Measurements from ENCODE around the gene PCCA.
"Not testable (repeated sequence)": the region's sequence is repeated elsewhere in the genome, so short reads cannot be mapped to it uniquely, and the experiment has no call there.

Gene PCCA

DNA sequence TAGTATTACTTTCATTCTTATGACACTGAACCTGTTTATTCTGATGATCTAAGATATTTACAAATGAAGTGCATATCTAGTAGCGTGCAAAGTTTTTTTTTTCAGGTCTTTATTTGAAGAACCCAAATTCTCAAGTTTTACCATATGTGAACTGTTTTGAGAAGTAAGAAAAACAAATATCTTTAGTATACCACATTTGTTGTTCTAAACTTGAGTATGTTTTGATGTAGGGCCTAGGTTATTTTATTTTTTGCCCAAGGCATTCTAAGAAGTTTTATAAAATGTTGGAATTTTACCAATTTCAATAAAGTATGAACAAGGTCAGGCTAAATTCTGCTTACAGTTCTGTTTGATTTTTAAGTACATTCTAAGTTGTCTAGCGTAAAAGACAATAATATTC lies 213.5 kb downstream of the PCCA start:
- Histone ChIP-seq H3K79me2 (ENCODE audit: control insufficient read depth, insufficient read depth, low read length, unreplicated experiment) (no peaks in the 10 kb centered on the region), H3K4me3 (ENCODE audit: low read depth, low read length) (no peak overlapping the region), H3K4me1 (ENCODE audit: control insufficient read depth, insufficient read depth, low read length, unreplicated experiment) (no peaks in the 10 kb centered on the region), H3K36me3 (ENCODE audit: insufficient read depth, low read length) (no peaks in the 10 kb centered on the region), H2AFZ (ENCODE audit: low read length, unreplicated experiment) (no peak overlapping the region), H3K27ac (ENCODE audit: low read depth, low read length) (no peak overlapping the region), H3K27me3 (ENCODE audit: insufficient read depth, low read length) (no peaks in the 10 kb centered on the region)

DNA sequence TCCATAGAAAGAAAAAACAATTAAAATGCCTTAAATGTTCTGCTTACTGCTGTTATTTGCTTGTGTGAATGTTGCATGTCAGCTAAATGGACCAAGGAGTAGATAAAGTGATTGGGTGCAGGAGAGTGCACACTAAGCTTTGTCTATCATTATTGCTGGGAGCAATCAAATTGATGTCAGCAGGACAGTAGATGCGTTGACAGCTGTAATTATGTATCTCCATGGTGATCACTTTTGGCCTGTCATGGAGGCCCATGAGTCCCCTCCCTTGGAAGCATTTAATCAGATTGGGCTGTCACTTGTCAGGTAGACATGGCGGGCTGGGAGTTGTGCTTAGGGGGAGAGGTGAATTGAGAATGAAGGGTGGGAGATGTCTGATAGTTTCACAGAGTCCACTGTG lies 215.3 kb downstream of the PCCA start:
- no peak overlapping the region for H3K27ac ChIP-seq (ENCODE audit: low read depth, low read length)
- H3K4me1 ChIP-seq (ENCODE audit: control insufficient read depth, insufficient read depth, low read length, unreplicated experiment) = no peaks in the 10 kb centered on the region
- no peak overlapping the region for H2AFZ ChIP-seq (ENCODE audit: low read length, unreplicated experiment)
- no peaks in the 10 kb centered on the region for H3K36me3 ChIP-seq (ENCODE audit: insufficient read depth, low read length)
- H3K4me3 ChIP-seq (ENCODE audit: low read depth, low read length) = no peak overlapping the region
- H3K27me3 ChIP-seq (ENCODE audit: insufficient read depth, low read length) = no peaks in the 10 kb centered on the region
- no peaks in the 10 kb centered on the region for H3K79me2 ChIP-seq (ENCODE audit: control insufficient read depth, insufficient read depth, low read length, unreplicated experiment)

DNA sequence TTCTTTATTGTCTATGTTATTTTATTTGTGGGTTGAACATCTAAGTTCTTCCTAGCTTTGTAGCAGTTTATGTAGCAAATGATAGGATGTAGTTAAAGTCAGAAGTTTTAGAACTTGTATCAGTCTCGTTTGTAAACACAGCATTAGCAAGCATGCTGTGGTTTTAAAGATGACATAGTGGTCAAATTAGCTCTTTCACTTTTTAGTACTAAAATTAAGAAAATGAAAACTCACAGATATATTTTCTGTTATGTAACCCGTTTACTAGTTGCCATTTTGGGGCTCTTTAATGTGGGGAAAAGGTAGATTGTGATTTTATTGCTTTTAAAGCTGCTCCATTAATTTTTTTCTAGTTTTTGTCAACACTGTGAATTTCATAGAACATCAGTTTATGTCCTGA lies 216.5 kb downstream of the PCCA start:
- no peaks in the 10 kb centered on the region for H3K4me1 ChIP-seq (ENCODE audit: control insufficient read depth, insufficient read depth, low read length, unreplicated experiment)
- H3K27me3 ChIP-seq (ENCODE audit: insufficient read depth, low read length) = no peaks in the 10 kb centered on the region
- H3K79me2 ChIP-seq (ENCODE audit: control insufficient read depth, insufficient read depth, low read length, unreplicated experiment) = no peaks in the 10 kb centered on the region
- H3K27ac ChIP-seq (ENCODE audit: low read depth, low read length) = no peak overlapping the region
- no peak overlapping the region for H3K4me3 ChIP-seq (ENCODE audit: low read depth, low read length)
- no peaks in the 10 kb centered on the region for H3K36me3 ChIP-seq (ENCODE audit: insufficient read depth, low read length)
- no peak overlapping the region for H2AFZ ChIP-seq (ENCODE audit: low read length, unreplicated experiment)

DNA sequence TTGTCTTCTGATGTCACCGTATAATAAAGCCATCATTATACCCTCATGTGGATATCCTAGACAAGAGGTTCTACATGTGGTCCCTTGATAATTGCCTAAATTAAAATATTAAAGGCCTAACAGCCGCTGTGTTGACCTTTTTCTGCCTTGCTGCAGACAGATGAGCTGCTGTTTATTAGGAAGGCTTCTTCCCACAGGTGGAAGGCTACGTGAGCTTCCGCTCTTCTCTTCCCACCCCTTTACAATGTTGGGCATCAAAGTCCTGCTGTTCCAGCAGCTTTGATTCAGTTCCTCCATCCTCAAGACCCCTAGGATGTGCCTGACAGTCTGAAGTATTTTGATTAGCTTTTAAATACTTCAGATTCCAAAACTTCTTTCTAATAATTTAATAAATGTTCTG lies 217.1 kb downstream of the PCCA start:
- no peaks in the 10 kb centered on the region for H3K27me3 ChIP-seq (ENCODE audit: insufficient read depth, low read length)
- no peak overlapping the region for H3K27ac ChIP-seq (ENCODE audit: low read depth, low read length)
- H3K4me3 ChIP-seq (ENCODE audit: low read depth, low read length) = no peak overlapping the region
- H2AFZ ChIP-seq (ENCODE audit: low read length, unreplicated experiment) = no peak overlapping the region
- H3K36me3 ChIP-seq (ENCODE audit: insufficient read depth, low read length) = no peaks in the 10 kb centered on the region
- H3K79me2 ChIP-seq (ENCODE audit: control insufficient read depth, insufficient read depth, low read length, unreplicated experiment) = no peaks in the 10 kb centered on the region
- no peaks in the 10 kb centered on the region for H3K4me1 ChIP-seq (ENCODE audit: control insufficient read depth, insufficient read depth, low read length, unreplicated experiment)

DNA sequence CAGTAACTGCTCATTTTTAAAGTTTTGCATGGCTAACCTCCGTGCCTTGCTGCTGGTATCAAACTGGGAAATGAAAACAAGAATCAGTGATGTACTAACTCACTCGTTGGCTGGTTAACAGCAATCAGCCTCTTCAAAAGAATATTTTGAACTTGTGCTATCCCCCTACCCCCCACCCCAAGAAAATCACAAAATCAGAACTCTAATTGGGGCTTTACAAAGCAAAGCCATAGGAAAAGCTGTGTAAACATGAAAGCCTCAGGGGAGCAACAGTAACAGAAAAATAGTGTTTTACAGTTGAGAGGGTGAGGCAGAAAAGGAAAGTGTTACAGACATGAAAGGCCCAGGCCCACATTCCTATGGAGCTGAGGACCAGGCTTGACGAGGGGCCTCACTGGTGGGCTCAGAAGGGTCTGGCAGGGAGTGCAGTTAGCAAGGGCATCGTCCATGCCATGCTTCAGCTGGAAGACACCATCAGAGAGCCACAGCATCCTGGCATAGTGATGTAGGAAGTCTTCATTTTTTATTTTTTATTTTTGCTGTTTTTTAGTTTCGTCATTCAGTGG lies 217.6 kb downstream of the PCCA start:
- no peaks in the 10 kb centered on the region for H3K36me3 ChIP-seq (ENCODE audit: insufficient read depth, low read length)
- H3K27ac ChIP-seq (ENCODE audit: low read depth, low read length) = no peak overlapping the region
- H3K79me2 ChIP-seq (ENCODE audit: control insufficient read depth, insufficient read depth, low read length, unreplicated experiment) = no peaks in the 10 kb centered on the region
- no peaks in the 10 kb centered on the region for H3K4me1 ChIP-seq (ENCODE audit: control insufficient read depth, insufficient read depth, low read length, unreplicated experiment)
- H3K27me3 ChIP-seq (ENCODE audit: insufficient read depth, low read length) = no peaks in the 10 kb centered on the region
- H3K4me3 ChIP-seq (ENCODE audit: low read depth, low read length) = no peak overlapping the region
- H2AFZ ChIP-seq (ENCODE audit: low read length, unreplicated experiment) = no peak overlapping the region

DNA sequence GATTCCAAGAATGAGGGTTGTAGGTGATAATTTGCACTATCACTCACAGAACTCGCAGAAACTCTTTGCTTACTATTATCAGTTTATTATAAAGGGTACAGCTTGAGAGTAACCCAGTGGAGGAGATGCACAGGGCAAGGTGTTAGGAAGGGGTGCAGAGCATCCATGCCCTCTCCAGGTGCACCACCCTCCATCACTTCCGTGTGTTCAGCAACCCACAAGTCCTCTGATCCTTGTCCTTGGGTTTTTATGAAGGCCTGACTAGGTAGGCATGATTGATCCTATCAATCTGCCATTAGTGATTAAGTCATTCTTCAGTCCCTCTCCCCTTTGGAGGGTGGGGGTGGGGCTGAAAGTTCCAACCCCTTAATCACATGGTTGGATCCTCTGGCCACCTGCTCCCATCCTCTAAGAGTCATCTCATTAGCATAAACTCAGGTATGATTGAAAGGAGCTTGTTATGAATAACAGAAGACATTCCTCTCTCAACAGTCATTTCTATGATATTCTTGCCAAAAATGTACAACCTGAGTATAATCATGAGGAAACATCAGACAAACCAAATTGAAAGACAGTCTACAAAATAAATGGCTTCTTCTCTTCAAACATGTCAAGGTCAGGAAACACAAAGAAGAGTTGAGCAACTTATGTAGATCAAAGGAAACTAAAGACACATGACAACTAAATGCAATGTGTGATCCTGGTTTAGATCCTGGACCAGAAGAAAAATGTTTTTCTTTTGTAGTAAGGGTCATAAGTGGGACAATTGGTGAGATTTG lies 225.4 kb downstream of the PCCA start:
- Histone ChIP-seq H3K27ac (ENCODE audit: low read depth, low read length) (no peak overlapping the region), H3K27me3 (ENCODE audit: insufficient read depth, low read length) (no peaks in the 10 kb centered on the region), H3K36me3 (ENCODE audit: insufficient read depth, low read length) (no peaks in the 10 kb centered on the region), H3K4me3 (ENCODE audit: low read depth, low read length) (no peak overlapping the region), H3K79me2 (ENCODE audit: control insufficient read depth, insufficient read depth, low read length, unreplicated experiment) (no peaks in the 10 kb centered on the region), H3K4me1 (ENCODE audit: control insufficient read depth, insufficient read depth, low read length, unreplicated experiment) (no peaks in the 10 kb centered on the region), H2AFZ (ENCODE audit: low read length, unreplicated experiment) (no peak overlapping the region)

DNA sequence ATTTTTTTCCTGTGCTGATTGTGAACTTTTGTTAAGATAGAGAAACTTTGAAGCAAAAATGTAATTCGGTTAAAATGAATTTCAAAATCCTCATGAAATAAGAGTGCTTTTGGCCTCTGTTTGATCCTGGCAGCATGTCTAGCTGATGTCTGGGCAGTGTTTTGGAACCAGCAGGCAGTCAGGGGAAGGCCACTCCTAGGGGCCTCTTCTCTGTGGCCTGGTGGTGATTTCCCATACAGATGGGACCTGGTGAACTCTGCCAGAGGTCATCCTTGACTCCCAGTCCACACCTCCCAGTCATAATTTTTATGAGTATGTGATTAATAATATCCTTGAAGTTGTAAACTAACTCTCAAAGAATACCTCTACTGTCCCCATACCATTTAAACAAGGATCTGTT lies 226.6 kb downstream of the PCCA start:
- H3K27ac ChIP-seq (ENCODE audit: low read depth, low read length) = no peak overlapping the region
- no peaks in the 10 kb centered on the region for H3K79me2 ChIP-seq (ENCODE audit: control insufficient read depth, insufficient read depth, low read length, unreplicated experiment)
- no peaks in the 10 kb centered on the region for H3K36me3 ChIP-seq (ENCODE audit: insufficient read depth, low read length)
- H3K4me1 ChIP-seq (ENCODE audit: control insufficient read depth, insufficient read depth, low read length, unreplicated experiment) = no peaks in the 10 kb centered on the region
- no peaks in the 10 kb centered on the region for H3K27me3 ChIP-seq (ENCODE audit: insufficient read depth, low read length)
- no peak overlapping the region for H2AFZ ChIP-seq (ENCODE audit: low read length, unreplicated experiment)
- H3K4me3 ChIP-seq (ENCODE audit: low read depth, low read length) = no peak overlapping the region

DNA sequence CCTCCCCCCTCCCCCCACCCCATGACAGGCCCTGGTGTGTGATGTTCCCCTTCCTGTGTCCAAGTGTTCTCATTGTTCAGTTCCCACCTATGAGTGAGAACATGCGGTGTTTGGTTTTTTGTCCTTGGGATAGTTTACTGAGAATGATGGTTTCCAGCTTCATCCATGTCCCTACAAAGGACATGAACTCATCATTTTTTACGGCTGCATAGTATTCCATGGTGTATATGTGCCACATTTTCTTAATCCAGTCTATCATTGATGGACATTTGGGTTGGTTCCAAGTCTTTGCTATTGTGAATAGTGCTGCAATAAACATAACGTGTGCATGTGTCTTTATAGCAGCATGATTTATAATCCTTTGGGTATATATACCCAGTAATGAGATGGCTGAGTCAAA lies 229.6 kb downstream of the PCCA start:
- not testable (repeated sequence) for H3K79me2 ChIP-seq (ENCODE audit: control insufficient read depth, insufficient read depth, low read length, unreplicated experiment); H3K4me3 ChIP-seq (ENCODE audit: low read depth, low read length); H2AFZ ChIP-seq (ENCODE audit: low read length, unreplicated experiment); H3K27me3 ChIP-seq (ENCODE audit: insufficient read depth, low read length); H3K4me1 ChIP-seq (ENCODE audit: control insufficient read depth, insufficient read depth, low read length, unreplicated experiment); H3K27ac ChIP-seq (ENCODE audit: low read depth, low read length); H3K36me3 ChIP-seq (ENCODE audit: insufficient read depth, low read length)

DNA sequence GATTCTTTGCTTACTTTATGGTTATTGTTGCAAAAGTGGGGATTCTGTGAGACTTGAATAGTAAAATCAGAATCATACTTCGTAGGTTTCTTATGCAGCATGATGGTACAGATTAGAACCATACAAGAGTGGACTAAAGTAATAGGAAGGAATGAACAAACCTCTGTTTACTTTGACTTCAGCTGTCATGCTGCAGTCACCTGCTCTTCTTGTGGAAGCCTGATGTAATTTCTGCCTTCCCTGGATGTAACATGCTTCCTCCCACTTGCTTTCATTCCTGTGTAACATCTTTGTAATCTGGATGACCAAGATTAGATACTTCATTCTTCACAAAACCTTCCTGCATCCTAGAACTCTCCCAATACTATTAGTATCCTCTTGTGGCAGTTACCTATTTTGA lies 235.0 kb downstream of the PCCA start:
- H3K79me2 ChIP-seq (ENCODE audit: control insufficient read depth, insufficient read depth, low read length, unreplicated experiment) = no peaks in the 10 kb centered on the region
- H3K27me3 ChIP-seq (ENCODE audit: insufficient read depth, low read length) = no peaks in the 10 kb centered on the region
- H3K4me1 ChIP-seq (ENCODE audit: control insufficient read depth, insufficient read depth, low read length, unreplicated experiment) = no peaks in the 10 kb centered on the region
- peaks cover 3% of the 10 kb centered on the region for H3K36me3 ChIP-seq (ENCODE audit: insufficient read depth, low read length)
- no peak overlapping the region for H3K4me3 ChIP-seq (ENCODE audit: low read depth, low read length)
- no peak overlapping the region for H3K27ac ChIP-seq (ENCODE audit: low read depth, low read length)
- H2AFZ ChIP-seq (ENCODE audit: low read length, unreplicated experiment) = no peak overlapping the region

DNA sequence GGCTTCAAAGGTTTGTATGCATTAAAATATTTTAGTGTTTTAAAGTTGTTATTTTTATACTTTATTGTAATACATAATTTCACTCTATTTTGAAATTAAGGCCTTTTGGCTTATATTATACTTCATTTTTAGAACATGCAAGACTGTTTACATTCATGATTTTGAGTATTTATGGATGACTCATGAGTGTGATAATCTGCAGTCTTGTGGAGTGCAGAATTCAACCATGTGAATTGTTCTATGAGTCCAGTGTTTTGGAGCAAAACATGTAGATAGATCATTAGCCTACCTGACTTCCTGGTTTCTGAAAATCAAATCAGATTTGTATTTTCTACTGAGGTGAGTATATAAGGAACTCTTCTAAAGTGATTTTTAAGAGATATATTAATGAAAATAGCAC lies 241.8 kb downstream of the PCCA start:
- Histone ChIP-seq H3K36me3 (ENCODE audit: insufficient read depth, low read length) (peaks cover 14% of the 10 kb centered on the region), H3K4me1 (ENCODE audit: control insufficient read depth, insufficient read depth, low read length, unreplicated experiment) (no peaks in the 10 kb centered on the region), H2AFZ (ENCODE audit: low read length, unreplicated experiment) (no peak overlapping the region), H3K27ac (ENCODE audit: low read depth, low read length) (no peak overlapping the region), H3K4me3 (ENCODE audit: low read depth, low read length) (no peak overlapping the region), H3K27me3 (ENCODE audit: insufficient read depth, low read length) (no peaks in the 10 kb centered on the region), H3K79me2 (ENCODE audit: control insufficient read depth, insufficient read depth, low read length, unreplicated experiment) (no peaks in the 10 kb centered on the region)

DNA sequence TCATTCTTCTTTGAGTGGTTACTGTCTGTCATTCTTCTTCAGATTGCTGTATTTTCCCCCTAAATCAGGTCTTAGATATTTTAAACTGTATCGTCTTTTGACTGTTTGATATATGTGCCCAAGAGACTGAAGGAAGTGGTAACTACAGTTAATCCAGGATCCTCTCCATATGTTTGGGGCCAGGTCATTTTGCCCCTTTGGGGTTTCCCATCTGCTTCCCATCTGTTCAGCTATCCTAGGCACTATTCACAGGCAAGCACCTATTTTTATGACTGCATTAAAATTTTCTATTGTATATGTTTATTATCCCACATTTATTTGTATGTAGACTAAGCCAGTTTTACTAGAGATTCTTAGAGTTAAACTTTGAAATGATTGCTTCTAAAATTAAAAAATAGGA lies 244.2 kb downstream of the PCCA start:
- peaks cover 14% of the 10 kb centered on the region for H3K36me3 ChIP-seq (ENCODE audit: insufficient read depth, low read length)
- no peaks in the 10 kb centered on the region for H3K4me1 ChIP-seq (ENCODE audit: control insufficient read depth, insufficient read depth, low read length, unreplicated experiment)
- H3K4me3 ChIP-seq (ENCODE audit: low read depth, low read length) = no peak overlapping the region
- no peak overlapping the region for H3K27ac ChIP-seq (ENCODE audit: low read depth, low read length)
- H3K79me2 ChIP-seq (ENCODE audit: control insufficient read depth, insufficient read depth, low read length, unreplicated experiment) = no peaks in the 10 kb centered on the region
- no peaks in the 10 kb centered on the region for H3K27me3 ChIP-seq (ENCODE audit: insufficient read depth, low read length)
- H2AFZ ChIP-seq (ENCODE audit: low read length, unreplicated experiment) = no peak overlapping the region
